KMS-11 (cell line): ENCODE results near the gene PCSK5.

Experiments
- H2AFZ ChIP-seq: fragments of 200-600 bp; sonication (generic); 2 replicates; pipeline ENCODE4 v1.6.1; 2016; ENCODE audit warnings: antibody characterized with exemption, mixed run types, low read depth
- H3K27ac ChIP-seq: fragments of 200-600 bp; sonication (generic); 2 replicates; pipeline ENCODE4 v1.6.1; 2016; ENCODE audit warnings: mild to moderate bottlenecking, mixed run types
- H3K27me3 ChIP-seq: fragments of 200-600 bp; sonication (generic); 2 replicates; pipeline ENCODE4 v1.6.1; 2017; ENCODE audit warnings: mild to moderate bottlenecking, low read depth, mixed run types, moderate library complexity; ENCODE audit not compliant: insufficient read depth
- H3K36me3 ChIP-seq: fragments of 200-600 bp; sonication (generic); 2 replicates; pipeline ENCODE4 v1.6.1; 2017; ENCODE audit warnings: mild to moderate bottlenecking, mixed run types; ENCODE audit not compliant: insufficient read depth
- H3K4me1 ChIP-seq: fragments of 200-600 bp; sonication (generic); 2 replicates; pipeline ENCODE4 v1.6.1; 2016; ENCODE audit warnings: mild to moderate bottlenecking, low read depth, mixed run types; ENCODE audit not compliant: poor library complexity, severe bottlenecking
- H3K4me2 ChIP-seq: fragments of 200-600 bp; sonication (generic); 2 replicates; pipeline ENCODE4 v1.7.0; 2016; ENCODE audit warnings: mild to moderate bottlenecking, mixed run types
- H3K4me3 ChIP-seq: fragments of 200-600 bp; sonication (generic); IDR thresholded peaks from 2 replicates; pipeline ENCODE4 v1.6.1; 2017; ENCODE audit warnings: low read depth, low read length, mixed read lengths; ENCODE audit not compliant: insufficient read depth
- H3K79me2 ChIP-seq: fragments of 200-600 bp; sonication (generic); 2 replicates; pipeline ENCODE4 v1.6.1; 2016; ENCODE audit warnings: low read depth, mixed run types; ENCODE audit not compliant: insufficient read depth
- H3K9ac ChIP-seq: fragments of 200-600 bp; sonication (generic); 2 replicates; pipeline ENCODE4 v1.6.1; 2016; ENCODE audit warnings: mild to moderate bottlenecking, mixed run types
- H4K20me1 ChIP-seq: fragments of 200-600 bp; sonication (generic); 2 replicates; pipeline ENCODE4 v1.6.1; 2016; ENCODE audit warnings: mild to moderate bottlenecking, mixed run types; ENCODE audit not compliant: insufficient read depth
- CTCF ChIP-seq: fragments of 200-600 bp; sonication (generic); conservative IDR thresholded peaks from 2 replicates; pipeline ENCODE4 v1.6.1; 2017; ENCODE audit warnings: low read depth, mild to moderate bottlenecking, antibody characterized with exemption, low read length, moderate library complexity, mixed read lengths

PCSK5 gene

GRCh38 chr9:76269789-76270188, 379.3 kb downstream of the PCSK5 start:
- Histone ChIP-seq H3K36me3 (no peaks in the 10 kb centered on the region), H3K4me3 (no peak overlapping the region), H3K4me1 (no peaks in the 10 kb centered on the region), H3K79me2 (no peaks in the 10 kb centered on the region), H3K27ac (no peak overlapping the region), H3K27me3 (no peaks in the 10 kb centered on the region), H2AFZ (no peak overlapping the region), H3K4me2 (no peak overlapping the region), H3K9ac (no peak overlapping the region), H4K20me1 (no peaks in the 10 kb centered on the region)
- no peak for TF ChIP-seq CTCF

GRCh38 chr9:76271755-76272154, 381.3 kb downstream of the PCSK5 start:
- Histone ChIP-seq H3K4me3 (no peak overlapping the region), H2AFZ (no peak overlapping the region), H3K27ac (no peak overlapping the region), H3K27me3 (no peaks in the 10 kb centered on the region), H3K79me2 (no peaks in the 10 kb centered on the region), H3K4me1 (no peaks in the 10 kb centered on the region), H3K4me2 (no peak overlapping the region), H3K9ac (no peak overlapping the region), H4K20me1 (no peaks in the 10 kb centered on the region), H3K36me3 (no peaks in the 10 kb centered on the region)
- no peak for TF ChIP-seq CTCF

GRCh38 chr9:76289042-76289441, 398.6 kb downstream of the PCSK5 start:
- H2AFZ ChIP-seq, result no peak overlapping the region

GRCh38 chr9:76289703-76290102, 399.2 kb downstream of the PCSK5 start:
- Histone ChIP-seq H3K9ac (no peak overlapping the region), H3K4me2 (no peak overlapping the region), H3K27ac (no peak overlapping the region), H2AFZ (no peak overlapping the region), H3K4me1 (no peaks in the 10 kb centered on the region), H3K27me3 (no peaks in the 10 kb centered on the region), H3K36me3 (no peaks in the 10 kb centered on the region), H4K20me1 (no peaks in the 10 kb centered on the region), H3K79me2 (no peaks in the 10 kb centered on the region), H3K4me3 (no peak overlapping the region)
- no peak for TF ChIP-seq CTCF

More at GRCh38 chr9:76289042-76289441, 398.6 kb downstream of the PCSK5 start:
- no peak overlapping the region for H3K4me2 ChIP-seq
- no peak overlapping the region for H3K27ac ChIP-seq
- no peaks in the 10 kb centered on the region for H3K27me3 ChIP-seq
- H3K4me3 ChIP-seq, result no peak overlapping the region
- no peak overlapping the region for H3K9ac ChIP-seq
- no peaks in the 10 kb centered on the region for H3K4me1 ChIP-seq
- no peaks in the 10 kb centered on the region for H4K20me1 ChIP-seq
- TF ChIP-seq CTCF, result no peak
- no peaks in the 10 kb centered on the region for H3K36me3 ChIP-seq
- no peaks in the 10 kb centered on the region for H3K79me2 ChIP-seq
